ENCODE data around the gene GRID1. TPM values are rescaled to one million over a fixed set of nuclear protein-coding genes. Genes with fewer than 3 reads are reported as not detected.

Gene GRID1
- total and polyA plus RNA-seq, 10 of the 15 experiments (the other 5 are each of a cell fraction or from before 2014, with no cell fraction given) = 0.04 to 0.62 (median 0.08) TPM; not detected in 5

- Histone ChIP-seq H3K4me1 (ENCODE audit: control insufficient read depth, insufficient read depth, low read length) (peaks cover 10% of the 10 kb centered on the region), H4K20me1 (ENCODE audit: control insufficient read depth, insufficient read depth) (no peaks in the 10 kb centered on the region), H3K9ac (ENCODE audit: control insufficient read depth, insufficient read depth, low read length) (no peak overlapping the region), H3K27ac (ENCODE audit: control insufficient read depth, insufficient read depth) (no peak overlapping the region), H3K4me3 (no peak overlapping the region), H3K36me3 (ENCODE audit: control insufficient read depth in 2 of 2, insufficient read depth in 2 of 2, low read length in 1 of 2) (no peaks in the 10 kb centered on the region), H2AFZ (ENCODE audit: control insufficient read depth, low read depth, low read length) (no peak overlapping the region), H3K27me3 (replicated peaks in 1 of 2; ENCODE audit: control insufficient read depth in 2 of 2, insufficient read depth in 2 of 2, low read length in 1 of 2) (no peaks in the 10 kb centered on the region), H3K79me2 (ENCODE audit: control insufficient read depth, insufficient read depth, low read length) (no peaks in the 10 kb centered on the region), H3K9me3 (replicated peaks; ENCODE audit: control insufficient read depth, insufficient read depth, low read length) (no peaks in the 10 kb centered on the region), H3K4me2 (ENCODE audit: control insufficient read depth, insufficient read depth) (no peak overlapping the region)
- SMC1A ChIA-PET (ENCODE audit: uncharacterized antibody, unreplicated experiment) = no interaction called here
- POLR2A ChIA-PET = no interaction called here
- in situ Hi-C loops (cut with MboI) (no loop called here), intact Hi-C loops (cut with micrococcal nuclease; ENCODE audit: unreplicated experiment) (no loop called here)
- no peak for DNase-seq (ENCODE audit: low read depth, low spot score)
- no TSS peak for BruUV-seq (replicated peaks)
- ATAC-seq = no peak
- RAD21 ChIA-PET (ENCODE audit: unreplicated experiment) = no interaction called here
- FAIRE-seq = no peak
- 42% methylated on average over 4 of the region's 4 CpGs for WGBS (ENCODE audit: insufficient coverage, insufficient replicate concordance, low lambda C conversion rate, missing lambda C conversion rate)
- CTCF ChIA-PET = interaction anchor here (0.5 kb wide), 1 partner anchor 34 kb away, joined by 3 read pairs; no protein-coding TSS in a partner anchor
- TF ChIP-seq MAX (IDR thresholded peaks at IDR 0.05; ENCODE audit: low read depth, low read length) = no peak
- no peak for TF ChIP-seq RAD51 (IDR thresholded peaks at IDR 0.05)
- no peak for TF ChIP-seq PBX3 (IDR thresholded peaks at IDR 0.05; ENCODE audit: insufficient replicate concordance, low read depth, low read length)
- no peak for TF ChIP-seq HDAC6 (IDR thresholded peaks at IDR 0.05; ENCODE audit: unreplicated experiment)
- no peak for TF ChIP-seq CHD1 (IDR thresholded peaks at IDR 0.05; ENCODE audit: low read depth, low read length)
- no peak for TF ChIP-seq CEBPB (IDR thresholded peaks at IDR 0.05; ENCODE audit: borderline replicate concordance in 1 of 2, low read depth in 2 of 2, low read length in 2 of 2)
- TF ChIP-seq FOXK2 (IDR thresholded peaks at IDR 0.05) = no peak
- TF ChIP-seq POLR2AphosphoS5 (IDR thresholded peaks at IDR 0.05; ENCODE audit: low read length) = no peak
- no peak for TF ChIP-seq ASH2L (IDR thresholded peaks at IDR 0.05; ENCODE audit: borderline replicate concordance, low read depth)
- no peak for TF ChIP-seq MTA2 (IDR thresholded peaks at IDR 0.05; ENCODE audit: low read depth)
- no peak for TF ChIP-seq SMARCA5 (IDR thresholded peaks at IDR 0.05)
- no peak for TF ChIP-seq PML (IDR thresholded peaks at IDR 0.05; ENCODE audit: low read length)
- no peak for TF ChIP-seq KLF5 (IDR thresholded peaks at IDR 0.05; ENCODE audit: partially characterized antibody)
- TF ChIP-seq PKNOX1 (IDR thresholded peaks at IDR 0.05) = no peak
- TF ChIP-seq E2F8 (IDR thresholded peaks at IDR 0.05; ENCODE audit: low read depth, partially characterized antibody) = no peak
- TF ChIP-seq EGR1 (IDR thresholded peaks at IDR 0.05; ENCODE audit: borderline replicate concordance in 1 of 2, low read depth in 2 of 2, low read length in 2 of 2) = no peak
- TF ChIP-seq HDGF (IDR thresholded peaks at IDR 0.05) = no peak
- no peak for TF ChIP-seq TCF12 (IDR thresholded peaks at IDR 0.05; ENCODE audit: low read depth, low read length)
Observed at GRCh38 chr10:85615556-85615955, 751.0 kb downstream of the GRID1 start.
